Keratinocyte (primary cell): ENCODE data around the gene ABCC6. TPM values are rescaled to one million over a fixed set of nuclear protein-coding genes. Genes with fewer than 3 reads are reported as not detected.

Experiments
- DNase-seq: peaks from one replicate; pipeline ENCODE4 v3.0.0-alpha.2; 2011; ENCODE audit warnings: low read depth, missing footprints, low spot score
- FAIRE-seq: peaks from 2 replicates; lab custom pipeline; 2011; peaks lifted over from hg19 to GRCh38; lab: Jason Lieb, UNC
- H2AFZ ChIP-seq: 2 replicates; pipeline ENCODE4 v1.6.0; 2012; ENCODE audit warnings: low read length, control low read depth, inconsistent platforms; ENCODE audit not compliant: control insufficient read depth
- H3K27ac ChIP-seq: 2 replicates; pipeline ENCODE4 v1.5.1; 2011; ENCODE audit warnings: low read length; ENCODE audit not compliant: control insufficient read depth, insufficient read depth
- H3K27me3 ChIP-seq: 3 replicates; pipeline ENCODE4 v1.6.0; 2011; ENCODE audit warnings: low read length; ENCODE audit not compliant: control insufficient read depth, insufficient read depth; ENCODE audit errors: extremely low read depth
- H3K36me3 ChIP-seq, 2 experiments: 2 replicates in 1 of 2; 3 replicates in 1 of 2; pipeline ENCODE4 v1.5.1; 2011; ENCODE audit warnings: low read length in 2 of 2, mild to moderate bottlenecking in 1 of 2; ENCODE audit not compliant: control insufficient read depth in 2 of 2, insufficient read depth in 2 of 2; ENCODE audit errors: extremely low read depth in 1 of 2
- H3K4me1 ChIP-seq: 3 replicates; pipeline ENCODE4 v1.5.1; 2011; ENCODE audit warnings: low read length; ENCODE audit not compliant: control insufficient read depth, insufficient read depth; ENCODE audit errors: extremely low read depth
- H3K4me2 ChIP-seq: 3 replicates; pipeline ENCODE4 v1.6.0; 2011; ENCODE audit warnings: low read depth, low read length; ENCODE audit not compliant: control insufficient read depth, insufficient read depth; ENCODE audit errors: extremely low read depth
- H3K4me3 ChIP-seq, 3 experiments: fragments of 200-600 bp in 1 of 3; sonication (generic) in 1 of 3; 2 replicates in 2 of 3; 3 replicates in 1 of 3; pipeline ENCODE4 v1.5.1; 2011 to 2016; ENCODE audit warnings: low read length in 3 of 3, mild to moderate bottlenecking in 3 of 3, control low read depth in 2 of 3, inconsistent platforms in 1 of 3, low read depth in 1 of 3, mixed read lengths in 1 of 3, mixed run types in 1 of 3, moderate library complexity in 1 of 3; ENCODE audit not compliant: control insufficient read depth in 2 of 3, insufficient read depth in 2 of 3; ENCODE audit errors: extremely low read depth in 1 of 3
- H3K79me2 ChIP-seq: 2 replicates; pipeline ENCODE4 v1.6.0; 2012; ENCODE audit warnings: low read length; ENCODE audit not compliant: control insufficient read depth, insufficient read depth
- H3K9ac ChIP-seq: 3 replicates; pipeline ENCODE4 v1.6.0; 2011; ENCODE audit warnings: low read length; ENCODE audit not compliant: control insufficient read depth, insufficient read depth; ENCODE audit errors: extremely low read depth
- H3K9me1 ChIP-seq: 3 replicates; pipeline ENCODE4 v1.6.0; 2011; ENCODE audit warnings: low read length; ENCODE audit not compliant: control insufficient read depth, insufficient read depth; ENCODE audit errors: extremely low read depth
- H3K9me3 ChIP-seq: 2 replicates; pipeline ENCODE4 v1.5.1; 2012; ENCODE audit warnings: low read depth, low read length; ENCODE audit not compliant: control insufficient read depth
- H4K20me1 ChIP-seq: 3 replicates; pipeline ENCODE4 v1.6.0; 2011; ENCODE audit warnings: low read length; ENCODE audit not compliant: control insufficient read depth, insufficient read depth; ENCODE audit errors: extremely low read depth
- EZH2 ChIP-seq: IDR thresholded peaks from one replicate; pipeline ENCODE4 v1.6.1; 2012; ENCODE audit warnings: inconsistent platforms, mild to moderate bottlenecking, low read length, moderate library complexity
- dilution Hi-C: fragments of 300-500 bp; cut with MboI; formaldehyde crosslinking; loops from one replicate; pipeline ENCODE4 v1.7.0; 2020; ENCODE audit warnings: low sequenced_read_pairs; ENCODE audit not compliant: extremely low pct_ligation_motif_present
- polyA plus RNA-seq, 5 experiments: library from polyadenylated mRNA; depleted of rRNA in 3 of 5; stranded (reverse) in 3 of 5; stranded (forward) in 1 of 5; unstranded in 1 of 5; fragments of >200 nt; gene quantifications; 1 replicate in 1 of 5; 2 replicates in 3 of 5; 3 replicates in 1 of 5; pipeline versions ENCODE4 v1.2.1 to v1.2.3, GENCODE V29; 2011 to 2012; ENCODE audit warnings: missing spikeins in 2 of 5, low read depth in 1 of 5, low replicate concordance in 1 of 5
- TF ChIP-seq, protein P1 (sequence below), 3 experiments: IDR thresholded peaks in 1 of 3; conservative IDR thresholded peaks in 1 of 3; optimal IDR thresholded peaks in 1 of 3; 2 replicates in 2 of 3; 3 replicates in 1 of 3; pipeline versions ENCODE3 to v1.5.1; 2011; ENCODE audit warnings: low read length in 3 of 3, mild to moderate bottlenecking in 3 of 3, moderate library complexity in 2 of 3, control low read depth in 1 of 3, inconsistent platforms in 1 of 3; ENCODE audit not compliant: insufficient read depth in 2 of 3; ENCODE audit errors: extremely low read depth in 1 of 3

The ABCC6 gene
- polyA plus RNA-seq, 1 donor (not counting 4 experiments of a cell fraction or from before 2014, with no cell fraction given) = not detected

GRCh38 chr16:16185095-16185494, 38.2 kb downstream of the ABCC6 start:
- TF ChIP-seq, protein P1, sequence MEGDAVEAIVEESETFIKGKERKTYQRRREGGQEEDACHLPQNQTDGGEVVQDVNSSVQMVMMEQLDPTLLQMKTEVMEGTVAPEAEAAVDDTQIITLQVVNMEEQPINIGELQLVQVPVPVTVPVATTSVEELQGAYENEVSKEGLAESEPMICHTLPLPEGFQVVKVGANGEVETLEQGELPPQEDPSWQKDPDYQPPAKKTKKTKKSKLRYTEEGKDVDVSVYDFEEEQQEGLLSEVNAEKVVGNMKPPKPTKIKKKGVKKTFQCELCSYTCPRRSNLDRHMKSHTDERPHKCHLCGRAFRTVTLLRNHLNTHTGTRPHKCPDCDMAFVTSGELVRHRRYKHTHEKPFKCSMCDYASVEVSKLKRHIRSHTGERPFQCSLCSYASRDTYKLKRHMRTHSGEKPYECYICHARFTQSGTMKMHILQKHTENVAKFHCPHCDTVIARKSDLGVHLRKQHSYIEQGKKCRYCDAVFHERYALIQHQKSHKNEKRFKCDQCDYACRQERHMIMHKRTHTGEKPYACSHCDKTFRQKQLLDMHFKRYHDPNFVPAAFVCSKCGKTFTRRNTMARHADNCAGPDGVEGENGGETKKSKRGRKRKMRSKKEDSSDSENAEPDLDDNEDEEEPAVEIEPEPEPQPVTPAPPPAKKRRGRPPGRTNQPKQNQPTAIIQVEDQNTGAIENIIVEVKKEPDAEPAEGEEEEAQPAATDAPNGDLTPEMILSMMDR (optimal IDR thresholded peaks at IDR 0.05 in 1 of 3, IDR thresholded peaks at IDR 0.05 in 1 of 3, conservative IDR thresholded peaks at IDR 0.05 in 1 of 3; ENCODE audit: extremely low read depth in 1 of 3, insufficient read depth in 2 of 3, low read length in 3 of 3) = no peak
- no peak for TF ChIP-seq EZH2
- Histone ChIP-seq H3K9ac (no peak overlapping the region), H3K27me3 (peaks cover 5% of the 10 kb centered on the region), H3K79me2 (no peaks in the 10 kb centered on the region), H3K9me1 (no peaks in the 10 kb centered on the region), H3K4me2 (no peak overlapping the region), H3K36me3 (no peaks in the 10 kb centered on the region), H2AFZ (no peak overlapping the region), H3K27ac (no peak overlapping the region), H3K4me3 (no peak overlapping the region), H3K9me3 (no peaks in the 10 kb centered on the region), H3K4me1 (no peaks in the 10 kb centered on the region), H4K20me1 (no peaks in the 10 kb centered on the region)
- no peak for FAIRE-seq
- dilution Hi-C loops = no loop called here
- DNase-seq = no peak

- no peak overlapping the region for H3K4me3 ChIP-seq
- H3K4me1 ChIP-seq = no peaks in the 10 kb centered on the region
- H2AFZ ChIP-seq = no peak overlapping the region
- H3K27me3 ChIP-seq = no peaks in the 10 kb centered on the region
- H3K79me2 ChIP-seq = no peaks in the 10 kb centered on the region
- H4K20me1 ChIP-seq = no peaks in the 10 kb centered on the region
- FAIRE-seq = no peak
- no peak overlapping the region for H3K4me2 ChIP-seq
- H3K27ac ChIP-seq = no peak overlapping the region
- no peaks in the 10 kb centered on the region for H3K36me3 ChIP-seq
- no peak for TF ChIP-seq EZH2
- TF ChIP-seq, protein P1 (optimal IDR thresholded peaks at IDR 0.05 in 1 of 3, IDR thresholded peaks at IDR 0.05 in 1 of 3, conservative IDR thresholded peaks at IDR 0.05 in 1 of 3; ENCODE audit: extremely low read depth in 1 of 3, insufficient read depth in 2 of 3, low read length in 3 of 3) = no peak
- DNase-seq = no peak
- no peaks in the 10 kb centered on the region for H3K9me1 ChIP-seq
- no peak overlapping the region for H3K9ac ChIP-seq
- H3K9me3 ChIP-seq = no peaks in the 10 kb centered on the region
- dilution Hi-C loops = no loop called here
Measured at GRCh38 chr16:16184594-16184993, 38.7 kb downstream of the ABCC6 start.
